ENCODE results near the gene ZNF439.
"Not testable (repeated sequence)": the region's sequence is repeated elsewhere in the genome, so short reads cannot be mapped to it uniquely, and the experiment has no call there.

The ZNF439 gene

DNA sequence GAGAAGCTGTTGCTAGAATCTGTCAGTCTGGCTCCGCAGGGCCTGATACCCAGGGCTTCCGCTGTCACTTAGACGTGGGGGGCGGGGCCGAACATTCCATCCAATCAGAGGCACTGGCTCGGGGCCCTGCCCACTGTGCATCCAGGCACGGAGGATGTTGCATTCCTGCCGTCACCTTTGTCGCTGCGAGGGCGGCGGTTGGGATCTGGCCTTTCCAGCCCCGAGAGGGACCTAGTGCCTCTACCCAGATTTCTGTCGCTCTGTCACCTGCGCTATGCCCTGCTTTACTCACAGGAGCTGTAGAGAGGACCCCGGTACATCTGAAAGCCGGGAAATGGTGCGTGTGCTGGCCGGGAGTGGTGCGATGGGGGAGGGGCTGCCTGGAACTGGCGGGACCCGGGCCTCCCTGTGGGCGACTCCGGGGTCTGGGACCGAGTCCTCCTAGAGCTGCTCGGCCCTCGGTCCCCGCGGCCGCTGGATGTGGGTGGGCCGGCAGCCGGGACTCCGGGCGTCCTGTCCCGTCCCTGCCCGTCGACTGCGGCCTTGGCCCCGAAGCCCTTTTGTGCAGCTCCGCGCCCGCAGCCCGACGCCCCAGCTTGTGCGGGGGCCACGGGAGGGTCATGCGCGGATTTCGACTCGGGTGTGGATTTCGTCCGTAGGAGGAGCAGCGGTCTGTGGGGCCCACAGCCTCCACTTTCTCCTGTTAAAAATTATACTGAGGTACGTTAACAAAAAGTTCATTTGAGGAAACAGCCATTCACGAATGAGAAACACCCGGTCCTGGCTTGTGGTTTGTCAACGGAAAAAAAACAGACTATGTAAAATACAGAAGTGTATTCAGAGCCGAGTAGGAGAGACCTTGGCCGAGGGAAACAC lies at the start of gene ZNF439:
TSS of gene ZNF439 (plus strand) at position 133 of the 876 bp plus-strand sequence. CDS start at position 275, 142 bp downstream.
- peak; percentile 82 for DNase-seq

DNA sequence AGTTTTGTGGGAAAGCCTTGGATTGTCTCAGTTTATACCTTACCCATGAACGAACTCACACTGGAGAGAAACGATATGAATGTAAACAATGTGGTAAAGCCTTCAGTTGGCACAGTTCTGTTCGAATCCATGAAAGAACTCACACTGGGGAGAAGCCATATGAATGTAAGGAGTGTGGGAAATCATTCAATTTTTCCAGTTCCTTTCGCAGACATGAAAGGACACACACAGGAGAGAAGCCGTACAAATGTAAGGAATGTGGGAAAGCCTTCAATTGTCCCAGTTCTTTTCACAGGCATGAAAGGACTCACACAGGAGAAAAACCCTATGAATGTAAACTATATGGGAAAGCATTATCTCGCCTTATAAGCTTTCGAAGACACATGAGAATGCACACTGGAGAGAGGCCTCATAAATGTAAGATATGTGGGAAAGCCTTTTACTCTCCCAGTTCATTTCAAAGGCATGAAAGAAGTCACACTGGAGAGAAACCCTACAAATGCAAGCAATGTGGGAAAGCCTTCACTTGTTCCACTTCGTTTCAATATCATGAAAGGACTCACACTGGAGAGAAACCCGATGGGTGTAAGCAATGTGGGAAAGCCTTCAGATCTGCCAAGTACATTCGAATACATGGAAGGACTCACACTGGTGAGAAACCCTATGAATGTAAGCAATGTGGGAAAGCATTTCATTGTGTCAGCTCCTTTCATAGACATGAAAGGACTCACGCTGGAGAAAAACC lies 42.0 kb upstream of the ZNF439 start:
- no peak for DNase-seq

DNA sequence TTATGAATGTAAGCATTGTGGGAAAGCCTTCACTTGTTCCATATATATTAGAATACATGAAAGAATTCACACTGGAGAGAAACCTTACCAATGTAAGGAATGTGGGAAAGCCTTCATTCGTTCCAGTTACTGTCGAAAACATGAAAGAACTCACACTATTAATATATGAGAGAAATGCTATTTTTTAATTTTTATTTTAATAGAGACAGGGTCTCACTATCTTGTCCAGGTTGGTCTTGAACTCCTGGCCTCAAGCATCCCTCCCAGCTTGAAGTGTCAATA lies 41.5 kb upstream of the ZNF439 start:
- no peak for DNase-seq

DNA sequence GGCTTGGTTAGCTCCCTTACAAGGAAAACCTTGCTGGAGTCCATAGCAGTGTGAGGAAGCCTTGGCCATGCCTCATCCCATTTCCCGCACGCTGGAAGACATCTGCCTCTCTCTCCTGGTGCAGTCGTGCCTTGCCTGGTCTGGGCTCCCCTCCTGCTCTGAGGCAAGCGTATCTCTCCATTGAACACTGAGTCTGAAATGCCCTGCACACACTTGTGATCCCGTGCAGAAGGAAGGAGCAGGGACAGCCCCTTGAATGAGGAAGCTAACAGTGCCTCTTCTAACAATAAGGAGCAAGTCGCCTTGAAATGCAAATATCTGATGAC lies 34.9 kb upstream of the ZNF439 start:
- DNase-seq = no peak

DNA sequence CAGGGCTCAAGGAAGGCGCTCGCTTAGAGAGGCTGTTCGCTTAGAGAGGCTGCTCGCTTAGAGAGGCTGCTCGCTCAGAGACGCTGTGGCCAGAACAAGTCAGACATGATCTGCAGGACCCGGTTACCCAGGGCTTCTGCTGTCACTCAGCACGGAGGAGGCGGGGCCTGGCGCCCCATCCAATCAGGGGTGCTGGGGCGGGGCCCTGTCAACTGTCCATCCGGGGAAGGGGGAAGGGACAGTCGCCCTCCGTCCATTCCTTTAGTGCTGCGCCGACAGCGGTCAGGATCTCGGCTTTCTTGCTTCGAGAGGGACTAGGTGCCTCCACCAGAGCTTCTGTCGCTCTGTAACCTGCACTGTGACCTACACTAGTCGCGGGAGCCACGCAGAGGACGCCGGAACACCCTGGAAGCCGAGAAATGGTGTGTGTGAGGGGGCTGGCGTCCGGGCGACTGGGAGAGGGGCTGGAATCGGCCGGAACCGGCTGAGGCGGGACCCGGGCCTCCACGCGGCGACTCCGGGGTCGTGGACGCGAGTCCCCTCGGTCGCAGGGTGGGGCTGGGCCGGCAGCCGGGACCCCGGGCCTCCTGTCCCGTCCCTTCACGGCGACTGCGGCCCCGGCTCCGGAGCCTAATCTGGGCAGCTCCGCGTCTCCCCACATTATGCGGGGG lies 34.4 kb upstream of the ZNF439 start, which contains the start of gene ZNF440:
TSS of gene ZNF440 (plus strand) at position 245 of the 671 bp plus-strand sequence. CDS start at position 420, 175 bp downstream.
- DNase-seq = peak; percentile 82

DNA sequence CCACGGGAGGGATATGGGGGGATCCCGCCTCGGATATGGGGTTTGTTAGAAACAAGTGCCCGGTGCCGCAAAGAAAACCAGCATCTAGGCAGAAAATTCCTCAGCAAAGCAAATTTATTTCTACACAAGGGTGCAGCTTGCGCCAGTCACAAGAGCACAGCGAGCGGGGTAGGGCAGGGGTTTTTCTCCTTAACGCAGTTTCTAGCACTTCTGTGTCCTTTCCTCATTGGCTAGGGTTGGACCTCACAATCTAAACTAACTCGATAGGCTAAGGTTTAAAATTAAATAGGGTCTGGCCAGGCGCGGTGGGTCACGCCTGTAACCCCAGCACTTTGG lies 33.9 kb upstream of the ZNF439 start:
- no peak for DNase-seq

DNA sequence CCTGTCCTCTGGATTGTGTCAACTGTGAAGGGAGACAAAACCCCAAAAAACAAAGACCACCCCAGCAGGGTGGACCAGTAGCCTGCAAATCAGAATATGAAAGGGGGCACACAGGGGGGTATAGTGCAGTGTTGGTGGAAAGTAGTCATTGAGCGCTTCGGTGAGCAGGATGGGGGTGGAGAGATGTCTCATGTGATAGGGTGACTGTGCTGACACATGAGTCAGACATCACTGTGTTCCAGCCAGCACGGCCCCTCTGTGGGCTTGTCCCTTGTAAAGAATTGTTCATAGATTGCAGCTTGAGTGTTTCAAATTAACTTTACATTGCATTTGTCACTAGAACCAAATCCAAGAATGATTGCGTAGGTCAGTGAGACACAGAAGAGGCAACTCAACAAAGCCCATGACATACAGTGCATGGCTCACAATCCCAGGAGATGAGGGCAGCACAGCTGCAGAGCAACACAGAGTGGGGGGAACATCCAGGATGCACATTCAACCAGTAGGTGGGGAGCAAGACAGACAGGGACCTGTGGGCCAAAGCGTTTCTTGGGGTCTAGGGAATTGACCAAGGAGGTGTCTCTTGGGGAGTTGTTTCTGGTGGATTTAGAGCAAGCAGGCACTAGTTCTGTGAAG lies 26.9 kb upstream of the ZNF439 start:
- no peak for DNase-seq

DNA sequence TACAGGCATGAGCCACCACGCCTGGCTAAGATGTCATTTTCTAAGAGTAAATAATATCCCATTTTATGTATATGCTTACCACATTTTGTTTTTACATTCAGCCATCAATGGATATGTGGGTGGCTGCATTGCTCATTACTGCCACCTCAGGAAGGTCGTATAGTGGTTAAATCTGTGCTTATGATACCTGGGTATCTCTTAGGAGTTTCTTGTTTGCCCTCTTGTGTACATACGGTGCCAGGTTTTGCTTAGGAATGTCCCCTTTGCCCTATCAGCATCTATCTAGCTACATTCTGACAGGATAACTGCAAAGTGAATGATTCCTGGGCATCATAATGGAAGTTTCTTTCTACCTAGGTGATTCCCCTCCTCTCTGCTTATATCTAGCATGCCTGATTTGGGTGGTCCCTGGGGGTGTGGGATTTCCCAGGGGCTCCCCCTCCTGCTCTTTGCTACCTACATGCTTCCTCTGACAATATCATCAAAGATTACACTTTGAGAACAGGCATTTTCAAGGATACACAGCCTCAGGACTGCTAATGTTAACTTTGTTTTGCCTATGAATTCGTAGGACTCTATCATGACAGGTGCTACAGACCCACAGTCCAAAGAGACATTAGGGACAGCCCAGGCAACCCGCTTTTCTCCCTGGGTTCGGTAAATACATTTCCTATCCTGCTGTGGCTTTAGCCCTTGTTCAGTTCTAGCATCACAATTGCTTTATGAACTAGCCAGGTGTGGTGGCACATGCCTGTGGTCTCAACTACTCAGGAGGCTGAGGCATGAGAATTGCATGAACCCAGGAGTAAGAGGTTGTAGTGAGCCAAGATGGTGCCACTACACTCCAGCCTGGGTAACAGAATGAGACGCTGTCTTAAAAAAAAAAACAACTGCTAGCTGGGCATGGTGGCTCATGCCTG lies 19.3 kb upstream of the ZNF439 start:
- not testable (repeated sequence) for DNase-seq

DNA sequence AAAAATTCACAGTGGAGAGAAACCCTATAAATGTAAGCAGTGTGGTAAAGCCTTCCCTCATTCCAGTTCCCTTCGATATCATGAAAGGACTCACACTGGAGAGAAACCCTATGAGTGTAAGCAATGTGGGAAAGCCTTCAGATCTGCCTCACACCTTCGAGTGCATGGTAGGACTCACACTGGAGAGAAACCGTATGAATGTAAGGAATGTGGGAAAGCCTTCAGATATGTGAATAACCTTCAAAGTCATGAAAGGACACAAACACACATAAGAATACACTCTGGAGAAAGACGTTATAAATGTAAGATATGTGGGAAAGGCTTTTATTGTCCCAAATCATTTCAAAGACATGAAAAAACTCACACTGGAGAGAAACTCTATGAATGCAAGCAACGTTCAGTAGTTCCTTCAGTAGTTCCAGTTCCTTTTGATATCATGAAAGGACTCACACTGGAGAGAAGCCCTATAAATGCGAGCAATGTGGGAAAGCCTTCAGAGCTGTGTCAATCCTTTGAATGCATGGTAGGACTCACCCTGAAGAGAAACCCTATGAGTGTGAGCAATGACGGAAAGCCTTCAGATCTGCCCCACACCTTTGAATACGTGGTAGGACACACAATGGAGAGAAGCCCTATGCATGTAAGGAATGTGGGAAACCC lies 16.1 kb upstream of the ZNF439 start:
- DNase-seq = no peak

DNA sequence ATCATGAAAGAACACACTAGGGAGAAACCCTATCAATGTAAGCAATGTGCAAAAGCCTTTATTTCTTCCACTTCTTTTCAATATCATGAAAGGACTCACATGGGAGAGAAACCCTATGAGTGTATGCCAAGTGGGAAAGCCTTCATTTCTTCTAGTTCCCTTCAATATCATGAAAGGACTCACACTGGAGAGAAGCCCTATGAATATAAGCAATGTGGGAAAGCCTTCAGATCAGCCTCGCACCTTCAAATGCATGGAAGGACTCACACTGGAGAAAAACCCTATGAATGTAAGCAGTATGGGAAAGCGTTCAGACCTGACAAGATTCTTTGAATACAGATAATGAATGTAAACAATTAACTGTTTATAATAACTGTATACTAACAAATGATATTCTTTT lies 15.0 kb upstream of the ZNF439 start:
- DNase-seq = no peak

DNA sequence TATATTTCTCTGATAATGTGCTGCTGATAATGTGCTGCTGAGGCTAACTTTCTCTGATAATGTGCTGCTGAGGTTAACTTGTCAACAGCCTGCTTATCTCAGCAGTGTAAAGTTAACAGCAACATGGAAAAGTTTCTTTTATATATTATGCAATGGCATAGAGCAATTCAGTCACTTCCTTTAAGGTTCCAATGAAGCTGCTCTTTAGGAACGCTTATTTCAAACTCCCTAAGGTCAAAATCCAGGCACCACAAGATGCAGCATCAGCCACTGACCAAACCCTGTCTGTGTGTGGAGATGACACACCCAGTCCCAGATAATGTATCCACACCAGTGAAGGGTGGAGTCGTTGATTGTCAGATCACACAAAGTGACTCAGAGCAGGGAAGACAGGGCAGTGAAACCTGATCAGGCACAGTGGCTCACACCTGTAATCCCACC lies 12.9 kb upstream of the ZNF439 start:
- not testable (repeated sequence) for DNase-seq

DNA sequence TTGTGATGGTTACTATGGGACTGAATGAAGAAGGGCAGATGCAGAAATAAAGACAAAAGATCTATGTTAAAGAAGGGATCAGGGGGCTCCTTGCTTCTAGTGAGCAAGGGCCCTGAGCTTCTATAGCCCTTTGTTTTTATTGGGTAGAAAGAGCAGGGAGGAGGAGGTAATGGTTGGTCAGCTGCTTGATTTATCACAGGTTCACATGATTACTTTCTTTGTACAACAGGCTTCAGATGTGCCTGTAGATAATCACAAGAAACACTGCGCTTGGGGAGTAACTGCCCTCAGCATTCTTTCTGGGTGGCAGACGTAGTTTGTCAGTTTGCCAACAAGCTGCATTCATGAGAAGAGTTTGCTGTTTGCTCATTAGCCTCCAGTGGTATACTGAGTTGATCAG lies 4.8 kb upstream of the ZNF439 start:
- no peak for DNase-seq

DNA sequence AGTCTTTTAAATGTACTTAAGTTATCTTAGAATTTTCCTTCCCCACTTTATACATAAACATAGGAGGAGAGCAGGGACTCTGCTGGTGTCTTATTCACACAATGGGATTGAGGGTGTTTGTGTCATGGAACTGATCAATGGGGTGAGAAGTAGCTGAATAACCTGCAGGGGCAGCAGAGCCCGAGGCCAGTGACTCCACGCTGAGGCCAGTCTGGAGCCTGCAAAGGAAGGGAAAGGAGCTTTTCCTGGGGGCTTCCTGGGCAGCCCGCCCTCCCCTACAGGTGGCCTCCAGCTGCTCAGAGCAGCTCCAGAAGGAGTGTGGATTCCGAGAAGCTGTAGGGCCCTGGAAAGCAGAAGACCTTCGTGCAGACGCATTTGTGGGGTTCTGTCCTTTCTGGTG lies 911 bp upstream of the ZNF439 start:
- DNase-seq = not testable (repeated sequence)

DNA sequence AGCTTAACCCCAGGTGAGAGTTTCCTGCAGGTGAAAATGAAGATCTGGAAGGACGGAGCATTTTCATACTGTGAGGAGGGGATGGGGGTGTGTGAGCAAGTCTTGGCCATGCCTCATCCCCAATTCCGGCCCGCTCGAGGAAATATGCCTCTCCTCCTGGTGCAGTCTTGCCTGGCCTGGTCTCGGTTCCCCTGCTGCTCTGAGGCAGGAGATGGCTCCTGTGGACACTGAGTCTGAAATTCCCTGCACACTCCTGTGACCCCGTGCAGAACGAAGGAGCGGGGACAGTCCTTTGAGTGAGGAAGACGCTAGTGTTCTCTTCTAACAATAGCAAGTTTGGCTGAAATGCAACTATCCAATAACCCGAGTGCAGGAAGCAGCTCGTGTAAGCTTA lies 329 bp upstream of the ZNF439 start:
- no peak for DNase-seq

DNA sequence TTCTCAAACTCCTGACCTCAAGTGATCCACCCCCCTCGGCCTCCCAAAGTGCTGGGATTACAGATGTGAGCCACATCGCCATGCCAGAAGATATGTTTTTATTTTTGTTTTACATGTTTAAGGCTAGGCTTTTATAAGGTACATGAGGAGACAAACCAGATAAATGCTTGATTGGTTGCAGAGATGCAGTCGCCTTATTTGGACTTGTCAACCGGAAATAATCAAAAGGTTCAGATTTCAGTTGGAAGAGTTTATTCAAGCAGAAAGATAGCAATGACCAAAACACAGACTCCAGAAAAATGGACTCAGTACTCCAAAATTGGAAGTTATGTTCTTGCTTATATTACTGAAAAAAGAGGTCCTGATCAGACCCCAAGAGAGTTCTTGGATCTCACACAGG lies 1.8 kb downstream of the ZNF439 start:
- not testable (repeated sequence) for DNase-seq

DNA sequence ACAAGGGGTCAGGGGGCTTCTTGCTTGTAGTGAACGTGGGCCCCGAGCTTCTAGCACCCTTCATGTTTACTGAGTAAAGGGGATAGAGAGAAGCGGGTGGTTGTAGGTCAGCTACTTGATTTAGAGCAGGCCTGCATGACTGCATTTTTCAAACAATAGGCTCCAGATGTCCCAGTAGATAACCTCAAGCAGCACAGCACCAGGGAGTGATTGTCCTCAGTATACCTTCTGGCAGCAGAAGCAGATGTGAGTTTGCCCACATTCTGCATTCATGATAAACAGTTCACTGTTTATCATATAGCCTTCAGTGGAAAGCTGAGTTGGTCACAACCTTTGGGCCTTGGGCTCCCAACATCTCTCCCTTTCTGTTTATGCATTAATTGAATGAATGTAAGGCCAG lies 4.8 kb downstream of the ZNF439 start:
- no peak for DNase-seq

DNA sequence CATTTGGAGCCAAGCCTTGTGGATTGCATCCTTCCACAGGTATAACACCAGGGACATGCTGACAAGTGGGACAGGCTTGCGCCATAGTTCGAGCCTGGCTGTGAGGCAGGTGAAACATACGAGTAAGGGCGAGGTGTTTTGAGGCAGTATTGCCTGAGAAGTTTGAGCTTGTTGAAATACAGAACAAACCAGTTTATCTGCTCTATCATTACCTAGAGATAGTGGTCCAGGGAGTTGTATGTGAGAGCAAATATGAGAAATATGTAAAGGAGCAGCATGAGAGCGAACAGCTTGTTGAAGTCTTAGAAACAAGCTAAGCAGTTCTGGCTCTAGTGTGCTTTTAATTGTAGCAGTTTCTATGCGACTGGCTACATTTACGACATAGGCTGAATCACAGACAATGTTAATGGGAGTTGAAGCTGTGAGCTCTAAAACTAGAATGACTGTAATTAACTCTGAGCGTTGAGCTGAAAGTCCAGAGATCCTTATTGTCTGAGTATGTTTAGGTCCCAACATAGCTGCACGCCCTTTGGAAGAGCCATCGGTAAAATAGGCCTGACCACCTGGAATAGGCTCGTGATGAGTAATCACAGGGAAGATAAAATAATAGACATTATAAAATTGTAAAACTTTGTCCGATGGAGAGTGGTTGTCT lies 8.2 kb downstream of the ZNF439 start:
- no peak for DNase-seq

DNA sequence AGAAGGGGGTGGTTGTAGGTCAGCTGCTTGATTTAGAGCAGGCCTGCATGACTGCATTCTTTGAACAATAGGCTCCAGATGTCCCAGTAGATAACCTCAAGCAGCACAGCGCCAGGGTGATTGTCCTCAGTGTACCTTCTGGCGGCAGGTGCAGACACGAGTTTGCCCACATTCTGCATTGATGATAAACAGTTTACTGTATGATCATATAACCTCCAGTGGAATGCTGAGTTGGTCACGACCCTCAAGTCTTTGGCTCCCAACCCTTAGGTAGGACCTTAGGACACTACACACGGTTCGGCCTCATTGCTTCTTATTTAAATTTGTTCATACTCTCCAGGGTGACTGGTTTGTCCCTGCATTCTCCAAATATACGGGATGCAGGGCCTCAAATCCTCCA lies 12.2 kb downstream of the ZNF439 start:
- no peak for DNase-seq

DNA sequence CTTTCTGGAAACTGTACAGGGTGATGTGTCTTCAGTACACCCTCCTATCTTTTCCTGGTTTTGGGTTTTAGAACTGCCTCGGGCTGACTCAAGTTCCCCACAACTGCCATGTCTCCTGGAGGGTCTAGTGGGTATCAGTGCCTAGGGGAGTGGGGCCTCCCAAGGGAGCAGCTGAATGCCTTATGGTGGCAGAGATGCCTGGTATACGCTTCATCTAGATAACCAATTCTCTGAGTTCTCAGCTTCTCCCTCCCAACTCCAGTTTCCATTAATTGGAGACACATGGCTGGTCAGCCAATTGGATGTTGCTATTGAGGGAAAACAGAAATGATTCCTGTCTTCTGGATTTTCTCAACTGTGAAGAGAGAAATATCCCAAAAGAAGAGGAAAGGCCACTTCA lies 12.8 kb downstream of the ZNF439 start:
- DNase-seq = no peak

DNA sequence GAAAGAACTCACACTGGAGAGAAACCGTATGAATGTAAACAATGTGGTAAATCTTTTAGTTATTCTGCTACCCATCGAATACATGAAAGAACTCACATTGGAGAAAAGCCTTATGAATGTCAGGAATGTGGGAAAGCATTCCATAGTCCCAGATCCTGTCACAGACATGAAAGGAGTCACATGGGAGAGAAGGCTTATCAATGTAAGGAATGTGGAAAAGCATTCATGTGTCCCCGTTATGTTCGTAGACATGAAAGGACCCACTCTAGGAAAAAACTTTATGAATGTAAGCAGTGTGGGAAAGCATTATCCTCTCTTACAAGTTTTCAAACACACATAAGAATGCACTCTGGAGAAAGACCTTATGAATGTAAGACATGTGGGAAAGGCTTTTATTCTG lies 19.2 kb downstream of the ZNF439 start:
- not testable (repeated sequence) for DNase-seq

DNA sequence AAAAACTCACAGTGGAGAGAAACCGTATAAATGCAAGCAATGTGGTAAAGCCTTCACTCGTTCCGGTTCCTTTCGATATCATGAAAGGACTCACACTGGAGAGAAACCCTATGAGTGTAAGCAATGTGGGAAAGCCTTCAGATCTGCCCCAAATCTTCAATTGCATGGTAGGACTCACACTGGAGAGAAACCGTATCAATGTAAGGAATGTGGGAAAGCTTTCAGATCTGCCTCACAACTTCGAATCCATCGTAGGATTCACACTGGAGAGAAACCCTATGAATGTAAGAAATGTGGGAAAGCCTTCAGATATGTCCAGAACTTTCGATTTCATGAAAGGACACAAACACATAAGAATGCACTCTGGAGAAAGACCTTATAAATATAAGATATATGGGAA lies 19.7 kb downstream of the ZNF439 start:
- no peak for DNase-seq

Measured in activated T-cell treated with anti-CD3 and anti-CD28 coated beads, Interleukin-2, amount 50 U/mL, for 1 hour (primary cell).